ENCODE results near the gene TEN1. TPM values are rescaled to one million over a fixed set of nuclear protein-coding genes. Genes with fewer than 3 reads are reported as not detected.
A peak's percentile ranks its signal among the peaks of the same experiment; 100 is the strongest.

The TEN1 gene
- total RNA-seq, 1 donor, result 16.8 TPM

DNA sequence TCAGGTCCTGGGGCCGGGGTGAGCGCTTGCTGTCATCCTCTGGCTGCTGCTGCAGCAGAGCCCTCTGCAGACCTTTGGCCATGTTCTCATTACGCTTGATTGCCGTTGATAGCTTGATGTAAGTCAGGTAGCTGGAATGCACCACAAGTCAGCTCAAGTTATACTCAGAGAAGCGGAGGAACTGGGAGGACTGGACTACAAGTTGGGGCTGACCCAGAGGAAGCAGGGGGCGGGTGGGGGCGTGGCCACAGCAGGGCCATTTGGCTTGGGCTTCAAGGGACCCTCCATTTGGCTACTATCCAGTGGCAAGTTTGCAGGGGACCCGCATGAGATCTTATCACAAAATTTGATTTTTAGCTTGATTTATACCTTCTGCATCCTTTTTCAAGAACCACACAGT is 67.0 kb downstream of the TEN1 start:
- DNase-seq (ENCODE audit: low read depth), result no peak
- TF ChIP-seq, protein P1, sequence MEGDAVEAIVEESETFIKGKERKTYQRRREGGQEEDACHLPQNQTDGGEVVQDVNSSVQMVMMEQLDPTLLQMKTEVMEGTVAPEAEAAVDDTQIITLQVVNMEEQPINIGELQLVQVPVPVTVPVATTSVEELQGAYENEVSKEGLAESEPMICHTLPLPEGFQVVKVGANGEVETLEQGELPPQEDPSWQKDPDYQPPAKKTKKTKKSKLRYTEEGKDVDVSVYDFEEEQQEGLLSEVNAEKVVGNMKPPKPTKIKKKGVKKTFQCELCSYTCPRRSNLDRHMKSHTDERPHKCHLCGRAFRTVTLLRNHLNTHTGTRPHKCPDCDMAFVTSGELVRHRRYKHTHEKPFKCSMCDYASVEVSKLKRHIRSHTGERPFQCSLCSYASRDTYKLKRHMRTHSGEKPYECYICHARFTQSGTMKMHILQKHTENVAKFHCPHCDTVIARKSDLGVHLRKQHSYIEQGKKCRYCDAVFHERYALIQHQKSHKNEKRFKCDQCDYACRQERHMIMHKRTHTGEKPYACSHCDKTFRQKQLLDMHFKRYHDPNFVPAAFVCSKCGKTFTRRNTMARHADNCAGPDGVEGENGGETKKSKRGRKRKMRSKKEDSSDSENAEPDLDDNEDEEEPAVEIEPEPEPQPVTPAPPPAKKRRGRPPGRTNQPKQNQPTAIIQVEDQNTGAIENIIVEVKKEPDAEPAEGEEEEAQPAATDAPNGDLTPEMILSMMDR (IDR thresholded peaks at IDR 0.05; ENCODE audit: insufficient read depth, low read depth, low read length), result no peak
- no peak overlapping the region for H3K4me3 ChIP-seq (ENCODE audit: low read depth, low read length)

DNA sequence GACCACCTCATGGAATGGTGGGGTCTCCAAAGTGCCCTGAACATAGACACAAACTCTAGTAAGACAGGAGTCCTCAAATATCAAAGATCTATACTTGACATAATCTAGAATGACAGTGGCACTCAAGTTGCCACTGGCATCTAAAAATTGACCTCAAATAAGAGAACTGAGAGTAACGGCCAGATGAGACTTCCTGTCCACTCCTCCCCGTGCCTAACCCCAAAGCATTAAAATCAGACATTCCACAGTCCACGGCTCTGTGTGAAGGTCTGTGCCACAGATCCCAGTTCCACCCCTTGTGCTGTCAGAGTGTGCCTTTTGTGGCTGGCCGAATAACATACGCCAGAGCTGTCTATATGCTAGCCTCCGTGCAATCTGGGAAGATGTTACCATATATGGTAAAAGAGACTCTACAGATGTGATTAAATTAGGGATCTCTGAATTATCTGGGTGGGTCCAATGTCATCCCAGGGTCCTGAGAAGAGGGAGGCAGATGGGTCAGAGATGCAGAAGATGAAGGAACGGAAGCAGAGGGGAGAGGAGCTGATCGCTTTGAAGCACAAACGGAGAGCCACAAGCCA is 69.1 kb downstream of the TEN1 start:
- DNase-seq (ENCODE audit: low read depth), result no peak
- H3K4me3 ChIP-seq (ENCODE audit: low read depth, low read length), result no peak overlapping the region
- TF ChIP-seq, protein P1 (IDR thresholded peaks at IDR 0.05; ENCODE audit: insufficient read depth, low read depth, low read length), result no peak

DNA sequence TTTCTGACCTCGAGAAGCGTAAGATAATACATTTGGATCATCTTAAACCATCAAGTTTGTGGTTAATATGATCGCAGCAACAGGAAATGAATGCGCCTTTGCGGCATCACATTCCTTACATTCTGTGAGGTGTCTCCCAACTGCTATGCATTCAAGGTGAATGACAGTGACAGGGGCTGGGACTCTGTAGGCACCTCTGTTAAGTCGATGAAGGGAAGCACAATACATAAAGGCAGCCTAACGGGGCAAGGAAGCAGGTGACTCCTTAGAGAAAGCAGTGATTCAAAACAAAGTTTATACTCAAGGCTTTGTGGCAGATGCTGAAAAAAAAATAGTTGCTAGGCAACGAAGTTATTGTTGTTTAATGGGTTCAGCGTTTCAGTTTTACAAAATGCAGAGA is 69.7 kb downstream of the TEN1 start:
- TF ChIP-seq, protein P1 (IDR thresholded peaks at IDR 0.05; ENCODE audit: insufficient read depth, low read depth, low read length), result no peak
- no peak overlapping the region for H3K4me3 ChIP-seq (ENCODE audit: low read depth, low read length)
- DNase-seq (ENCODE audit: low read depth), result peak; percentile 14

DNA sequence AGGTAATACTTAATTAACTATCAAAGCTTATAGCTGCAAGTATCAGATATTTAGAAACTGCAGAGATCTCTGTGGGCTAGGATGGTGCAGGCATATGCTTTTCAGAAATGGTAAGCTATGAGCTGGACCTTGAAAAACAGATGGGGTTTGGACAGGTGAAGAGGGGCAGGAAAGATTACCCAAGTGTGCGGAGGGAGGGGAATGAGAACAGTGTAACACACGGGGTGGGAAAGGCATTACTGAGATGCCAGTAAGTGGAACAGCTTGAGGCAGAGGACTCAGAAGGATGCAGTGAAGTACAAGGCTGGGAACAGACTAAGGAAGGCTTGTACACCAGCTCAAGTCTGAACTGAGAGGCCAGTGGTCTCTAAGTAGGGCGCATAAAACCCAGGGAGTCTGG is 70.2 kb downstream of the TEN1 start:
- H3K4me3 ChIP-seq (ENCODE audit: low read depth, low read length), result no peak overlapping the region
- TF ChIP-seq, protein P1 (IDR thresholded peaks at IDR 0.05; ENCODE audit: insufficient read depth, low read depth, low read length), result no peak
- DNase-seq (ENCODE audit: low read depth), result no peak

DNA sequence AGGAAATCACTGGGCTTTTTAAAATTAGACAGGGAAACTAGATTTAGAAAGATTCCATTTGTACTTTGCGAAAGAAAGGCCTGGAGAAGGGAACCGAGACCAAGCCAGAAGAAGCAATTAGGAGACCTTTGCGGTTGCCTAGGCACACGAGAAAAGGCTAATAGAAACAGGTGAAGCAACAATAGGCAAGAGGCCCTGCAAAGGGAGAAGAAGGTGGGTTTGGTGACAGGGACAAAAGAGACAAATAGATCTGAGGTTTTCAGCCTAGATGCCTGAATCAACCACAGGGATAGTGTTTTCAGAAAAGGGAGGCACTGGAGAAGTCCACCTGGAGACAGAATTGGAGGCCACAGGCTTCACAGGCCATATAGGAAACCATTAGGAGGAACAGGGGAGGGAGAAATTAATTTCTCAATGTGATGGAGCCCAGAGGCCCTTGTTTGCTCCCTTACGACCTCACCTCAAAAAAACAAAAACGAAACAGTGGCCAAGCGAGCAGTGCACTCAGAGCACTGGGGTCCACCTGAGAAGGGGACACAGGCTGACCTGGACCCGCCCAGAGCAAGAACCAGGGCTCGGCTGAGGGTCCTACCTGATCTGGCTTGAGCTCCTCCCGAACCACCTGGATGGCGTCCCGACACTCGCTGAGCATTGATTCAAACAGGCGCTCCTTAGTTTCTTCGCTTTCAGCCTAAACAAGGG is 70.9 kb downstream of the TEN1 start:
- TF ChIP-seq, protein P1 (IDR thresholded peaks at IDR 0.05; ENCODE audit: insufficient read depth, low read depth, low read length), result no peak
- DNase-seq (ENCODE audit: low read depth), result no peak
- H3K4me3 ChIP-seq (ENCODE audit: low read depth, low read length), result no peak overlapping the region

Other genes with a start within 250 kb of the TEN1 start
- 36.7 and 49.3 TPM in 2 replicates for gene GALK1, start 214.0 kb upstream of the TEN1 start, total RNA-seq
- gene UNK, start 194.4 kb upstream of the TEN1 start, total RNA-seq, result 19.9 and 23.5 TPM in 2 replicates
- gene UNC13D, start 134.8 kb upstream of the TEN1 start, total RNA-seq, result 0.86 and 1.6 TPM in 2 replicates
- gene WBP2, start 123.9 kb upstream of the TEN1 start, total RNA-seq, result 18.4 and 26.8 TPM in 2 replicates
- 13.5 and 15.1 TPM in 2 replicates for gene TRIM47, start 100.7 kb upstream of the TEN1 start, total RNA-seq
- 21.9 and 22.5 TPM in 2 replicates for gene TRIM65, start 82.3 kb upstream of the TEN1 start, total RNA-seq
- 33.7 and 45.1 TPM in 2 replicates for gene MRPL38, start 74.4 kb upstream of the TEN1 start, total RNA-seq
- 15.5 and 16.0 TPM in 2 replicates for gene FBF1, start 38.2 kb upstream of the TEN1 start, total RNA-seq
- gene ACOX1, start 74 bp upstream of the TEN1 start, total RNA-seq, result 64.4 and 79.9 TPM in 2 replicates
- 0.64 and 2.2 TPM in 2 replicates for gene CDK3, start 21.6 kb downstream of the TEN1 start, total RNA-seq
- gene EVPL, start 48.1 kb downstream of the TEN1 start, total RNA-seq, result under 0.01 and 0.43 TPM in 2 replicates
- 28.3 and 42.3 TPM in 2 replicates for gene SRP68, start 93.3 kb downstream of the TEN1 start, total RNA-seq
- under 0.01 TPM in 1 of 2 replicates, not detected in the other for gene GALR2, start 95.5 kb downstream of the TEN1 start, total RNA-seq
- not detected in 2 replicates for gene ZACN, start 99.9 kb downstream of the TEN1 start, total RNA-seq
- gene EXOC7, start 124.5 kb downstream of the TEN1 start, total RNA-seq, result 93.1 and 98.4 TPM in 2 replicates
- gene FOXJ1, start 162.0 kb downstream of the TEN1 start, total RNA-seq, result not detected in 2 replicates

All from fibroblast of villous mesenchyme (primary cell).